HG02884 (cell line): ENCODE measurements around the gene NLGN1.

ENCODE experiments used
- ATAC-seq: cut with Tn5 transposase; IDR thresholded peaks from one replicate; pipeline ENCODE4 v1.9.1; 2021; ENCODE audit warnings: mild to moderate bottlenecking, moderate library complexity; ENCODE audit not compliant: unreplicated experiment

NLGN1 gene

DNA sequence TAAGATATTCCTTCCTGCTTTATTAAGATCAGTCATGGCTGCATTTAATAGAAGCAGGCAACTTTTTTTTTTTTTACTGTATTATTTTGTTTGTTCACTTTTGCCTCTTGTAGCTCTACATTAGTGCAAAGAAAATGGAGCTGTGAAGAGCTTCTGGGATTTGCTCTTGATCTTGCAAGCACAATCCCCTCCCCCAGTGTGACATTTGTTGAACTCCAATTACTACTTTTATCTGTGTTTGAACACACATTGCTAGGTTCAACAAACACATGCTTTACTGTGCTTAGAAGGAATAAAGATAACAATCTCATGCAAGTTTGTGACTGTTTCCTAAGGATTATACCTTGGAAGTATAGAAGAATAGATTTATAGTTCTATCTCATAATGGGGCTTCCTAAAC, 648.8 kb downstream of the NLGN1 start:
- no peak for ATAC-seq

DNA sequence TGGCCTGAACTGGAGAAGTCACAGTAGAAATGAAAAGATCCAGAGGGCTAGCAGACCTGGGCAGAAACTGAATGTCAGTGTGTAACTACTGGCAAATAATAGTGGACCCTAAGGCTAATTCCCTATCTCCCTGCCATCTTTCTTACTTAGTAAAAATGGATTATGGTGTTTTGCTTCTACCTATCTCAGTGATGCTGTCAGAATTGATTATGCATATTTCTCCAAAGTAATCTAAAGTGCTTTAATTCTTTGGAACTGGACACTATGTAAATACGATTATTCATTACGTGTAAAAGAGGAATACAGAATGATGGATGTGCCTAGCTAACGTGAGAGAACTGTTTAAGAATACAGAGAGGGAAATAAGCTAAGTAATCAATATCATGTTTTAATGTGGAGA, 651.9 kb downstream of the NLGN1 start:
- ATAC-seq: no peak

DNA sequence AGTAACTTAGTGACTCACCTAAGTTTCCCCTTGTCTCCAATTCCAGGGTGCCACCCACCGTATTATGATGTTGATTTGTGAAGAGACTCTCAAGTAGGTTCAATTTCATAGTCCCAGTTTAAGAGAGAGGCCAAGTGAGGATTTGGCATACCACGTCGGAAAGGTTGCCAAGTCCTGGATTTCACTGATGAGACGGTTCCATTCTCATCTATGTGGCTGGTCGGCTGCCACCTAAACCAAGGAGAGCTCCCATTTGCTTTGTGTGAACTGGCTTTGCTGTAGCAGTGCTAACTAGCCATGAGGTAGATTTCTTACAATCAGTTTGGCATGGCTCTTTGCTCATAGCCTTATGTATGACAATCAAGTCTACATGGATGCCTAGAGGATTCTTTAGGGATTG, 653.6 kb downstream of the NLGN1 start:
- ATAC-seq: no peak

DNA sequence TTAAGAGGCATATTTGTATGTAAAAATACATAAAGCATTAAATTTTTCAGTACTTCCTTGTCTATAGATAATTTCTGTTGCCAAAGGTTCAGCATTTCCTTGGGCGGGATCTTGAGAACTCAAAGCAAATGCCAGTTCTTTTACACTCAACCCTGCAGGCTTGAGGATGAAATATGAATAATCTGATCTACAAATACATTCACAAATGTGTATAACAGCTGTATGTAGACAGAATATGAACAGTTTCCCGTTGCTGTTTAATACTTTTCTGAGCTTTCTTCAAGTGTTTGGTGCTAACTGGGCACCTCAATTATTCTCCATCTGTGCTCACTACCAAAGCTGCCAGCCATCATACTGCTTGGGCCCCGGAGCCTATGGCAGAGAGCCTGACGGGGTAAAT, 661.3 kb downstream of the NLGN1 start:
- ATAC-seq: no peak

DNA sequence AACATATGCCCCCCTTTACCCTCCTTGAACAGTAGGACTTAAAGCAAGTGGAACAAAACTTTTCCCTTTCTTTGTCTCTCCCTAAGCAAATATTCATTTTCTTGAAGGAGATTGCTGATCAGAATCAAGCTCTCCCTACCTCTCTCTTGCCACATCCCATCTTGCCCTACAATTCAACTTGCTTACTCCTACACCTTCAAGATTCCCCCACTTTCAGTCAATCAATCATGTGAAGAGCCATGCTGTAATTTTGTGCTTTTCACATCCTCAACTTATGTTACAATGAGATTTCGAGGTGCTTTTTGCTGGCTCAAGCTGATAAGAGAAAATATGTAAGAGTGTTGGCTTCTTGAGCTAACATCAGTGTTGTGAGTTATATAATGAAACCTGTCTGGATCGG, 662.9 kb downstream of the NLGN1 start:
- no peak for ATAC-seq

DNA sequence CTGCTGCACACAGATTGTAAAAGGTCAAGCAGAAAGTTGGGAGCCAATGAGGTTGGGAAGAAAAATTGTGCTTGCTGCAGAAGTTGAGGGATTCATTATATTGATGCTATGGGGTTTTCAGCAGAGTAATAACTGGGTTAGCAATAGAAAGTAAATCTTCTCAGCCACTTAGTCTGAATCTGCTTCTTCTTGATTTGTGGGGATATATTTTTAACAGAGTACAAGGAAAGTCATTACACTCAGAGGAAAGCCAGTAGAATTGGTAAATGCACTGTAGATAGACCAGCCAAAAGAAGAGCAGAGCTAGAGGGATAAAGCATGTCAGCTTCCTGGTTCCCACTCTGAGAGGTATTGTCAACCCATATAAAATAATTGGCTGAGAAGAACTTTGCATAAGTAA, 663.6 kb downstream of the NLGN1 start:
- no peak for ATAC-seq

DNA sequence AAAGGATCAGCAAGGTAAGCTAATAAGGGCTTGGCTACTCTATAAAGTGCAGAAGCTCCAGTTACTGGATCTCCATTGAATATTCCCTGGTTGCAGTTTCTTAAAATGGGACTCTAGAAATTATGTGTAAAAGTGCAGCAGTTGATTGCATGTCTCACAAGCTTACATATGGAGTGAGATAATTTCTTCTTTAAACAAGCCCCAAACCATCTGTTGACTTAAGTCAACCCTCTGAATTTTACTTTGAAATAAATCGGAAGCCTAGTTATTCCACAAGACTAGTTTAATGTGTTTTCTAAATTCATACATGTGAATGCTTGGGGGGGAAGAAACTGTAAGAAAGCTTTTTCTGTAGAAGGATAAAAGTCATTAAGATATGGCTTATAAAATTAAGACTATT, 664.2 kb downstream of the NLGN1 start:
- no peak for ATAC-seq

DNA sequence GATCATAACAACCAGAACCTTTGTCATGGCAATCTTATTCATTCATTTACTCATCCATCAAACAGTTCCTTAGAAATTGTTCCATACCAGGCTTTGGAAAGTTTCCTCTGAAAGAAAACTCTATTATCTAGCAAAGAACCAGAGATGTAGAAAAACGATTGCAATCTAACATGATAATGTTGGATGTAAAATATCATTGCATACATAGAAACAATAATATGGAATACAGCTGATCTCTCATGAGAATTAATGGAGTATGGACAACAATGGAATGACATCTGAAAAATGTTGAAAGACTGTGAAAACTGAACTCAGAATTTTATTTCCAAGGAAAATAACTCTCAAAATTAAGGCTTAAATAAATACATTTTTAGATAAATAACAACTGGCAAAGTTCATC, 665.4 kb downstream of the NLGN1 start:
- no peak for ATAC-seq

DNA sequence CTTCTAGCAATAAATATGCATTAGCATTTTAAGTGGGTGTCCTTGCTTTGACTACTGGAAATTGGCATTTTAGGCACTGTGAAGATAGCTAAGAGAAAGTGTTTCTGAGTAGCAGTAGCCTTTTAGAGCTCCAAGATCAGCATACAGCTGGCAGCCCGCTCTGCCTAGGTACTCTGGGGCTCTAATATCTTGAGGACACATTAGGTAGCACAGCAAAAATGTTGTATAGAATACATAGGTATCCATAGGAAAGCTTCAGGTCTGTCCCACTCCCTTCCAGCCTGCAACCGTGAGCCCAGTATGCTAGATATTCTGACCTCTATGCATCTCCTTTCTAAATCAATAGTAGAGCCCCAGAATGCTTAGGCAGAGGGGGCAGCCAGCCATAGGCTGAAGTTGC, 670.5 kb downstream of the NLGN1 start:
- no peak for ATAC-seq

DNA sequence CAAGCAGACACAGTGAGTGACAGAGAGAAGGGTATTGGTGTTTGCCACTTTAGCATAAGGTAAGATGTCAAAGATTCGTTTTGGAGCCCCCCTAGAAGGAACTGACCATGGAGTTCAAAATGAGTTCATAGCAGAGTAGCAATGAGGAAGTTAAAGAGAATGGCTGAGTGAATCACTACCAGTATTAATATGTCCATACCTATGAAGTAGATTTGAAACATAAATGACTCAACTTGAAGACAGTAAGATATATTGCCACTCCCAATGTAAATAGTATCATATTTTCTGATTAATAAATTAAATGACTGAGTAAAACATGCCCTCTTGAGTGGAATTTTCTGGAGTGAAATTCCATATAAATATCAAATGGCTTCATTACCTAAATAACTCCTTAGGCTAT, 675.1 kb downstream of the NLGN1 start:
- no peak for ATAC-seq

DNA sequence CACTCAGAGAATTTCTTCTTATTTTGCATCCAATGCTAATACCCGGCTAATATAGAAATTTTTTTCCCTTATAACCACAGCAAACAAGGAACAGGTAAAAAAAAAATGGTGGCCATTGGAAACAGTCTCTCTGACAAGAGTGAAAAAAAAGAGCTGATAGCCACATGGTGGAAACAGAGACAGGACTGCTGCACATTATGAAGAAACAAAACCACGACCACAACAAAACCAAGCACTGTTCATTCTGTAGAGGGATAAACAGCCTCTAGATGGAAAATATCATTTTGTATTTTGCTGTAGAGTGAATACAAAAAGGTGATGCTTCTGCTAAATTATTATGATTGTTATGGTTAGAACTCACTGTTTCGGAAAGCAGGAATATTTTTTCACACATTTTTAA, 686.2 kb downstream of the NLGN1 start:
- no peak for ATAC-seq

DNA sequence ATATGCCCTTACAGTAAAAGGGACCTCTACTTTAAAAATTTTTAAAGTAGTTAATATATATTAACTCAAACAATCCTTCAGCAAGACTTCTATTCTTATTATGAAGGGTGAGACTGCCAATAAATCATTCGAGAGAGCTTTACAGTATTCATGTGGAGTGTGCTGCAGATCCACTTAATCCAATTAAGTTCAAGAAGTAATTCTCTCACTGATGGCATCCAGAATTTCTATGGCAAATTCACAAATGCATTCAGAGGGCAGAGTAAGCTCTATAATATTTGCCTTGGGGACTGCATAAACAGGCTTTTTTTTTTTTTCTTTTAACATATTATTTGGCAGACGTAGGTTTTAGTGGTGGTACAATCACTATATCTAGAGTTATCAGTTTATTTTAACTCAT, 692.0 kb downstream of the NLGN1 start:
- no peak for ATAC-seq

DNA sequence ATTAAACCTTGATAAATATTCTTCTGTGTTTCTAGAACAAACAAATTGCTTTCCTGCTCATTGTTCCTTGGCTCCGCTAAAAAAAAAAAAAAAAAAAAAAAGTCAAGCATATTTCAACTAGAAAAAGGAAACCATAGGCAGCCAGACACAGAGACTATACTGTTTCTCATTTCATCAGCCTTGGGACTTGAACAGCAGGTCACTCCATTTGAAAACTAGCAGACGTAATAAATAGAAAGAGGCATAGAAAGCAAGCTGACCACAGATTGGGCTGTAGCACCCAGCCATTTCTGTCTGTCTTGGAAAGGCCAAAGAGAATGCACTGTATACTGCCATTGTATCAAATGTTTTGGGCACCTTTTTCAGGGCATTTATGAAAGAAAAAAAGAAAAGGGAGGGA, 697.1 kb downstream of the NLGN1 start:
- ATAC-seq: no peak

DNA sequence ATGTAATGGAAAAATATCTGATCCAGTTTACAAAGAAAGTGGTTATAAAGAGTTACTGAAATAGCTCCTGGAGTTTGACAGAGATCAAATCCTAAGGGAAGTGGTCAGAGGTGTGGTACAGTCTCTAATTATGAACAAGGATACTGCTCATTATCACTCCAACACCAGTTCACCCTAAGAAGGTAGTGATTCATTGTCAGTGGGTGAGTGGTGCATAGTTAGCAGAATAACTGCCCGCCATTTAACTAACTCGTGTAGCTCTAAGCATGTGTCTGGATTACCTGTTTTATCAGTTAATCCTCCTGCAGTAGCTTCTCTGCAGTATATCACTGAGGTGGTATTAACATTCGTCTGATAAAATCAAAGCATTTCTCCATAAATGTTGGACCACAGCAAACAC, 700.1 kb downstream of the NLGN1 start:
- no peak for ATAC-seq

DNA sequence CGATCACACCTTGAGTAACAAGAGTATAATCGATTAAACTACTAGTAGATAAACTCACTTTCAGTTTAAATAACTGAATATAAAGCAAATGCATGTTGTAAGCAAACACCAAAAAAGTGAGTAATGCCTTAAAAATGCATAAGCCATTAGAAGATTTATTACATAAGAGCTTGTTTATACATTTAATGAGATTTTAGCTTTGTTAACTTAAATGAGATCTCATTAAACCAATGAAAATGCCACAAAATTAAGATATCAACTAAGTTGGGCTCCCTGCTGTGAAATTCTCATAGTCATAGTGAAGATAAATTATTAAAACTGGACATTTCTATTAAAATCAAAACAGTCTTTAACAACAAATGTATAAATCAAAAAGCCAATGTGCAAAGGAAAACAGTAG, 701.2 kb downstream of the NLGN1 start:
- no peak for ATAC-seq

DNA sequence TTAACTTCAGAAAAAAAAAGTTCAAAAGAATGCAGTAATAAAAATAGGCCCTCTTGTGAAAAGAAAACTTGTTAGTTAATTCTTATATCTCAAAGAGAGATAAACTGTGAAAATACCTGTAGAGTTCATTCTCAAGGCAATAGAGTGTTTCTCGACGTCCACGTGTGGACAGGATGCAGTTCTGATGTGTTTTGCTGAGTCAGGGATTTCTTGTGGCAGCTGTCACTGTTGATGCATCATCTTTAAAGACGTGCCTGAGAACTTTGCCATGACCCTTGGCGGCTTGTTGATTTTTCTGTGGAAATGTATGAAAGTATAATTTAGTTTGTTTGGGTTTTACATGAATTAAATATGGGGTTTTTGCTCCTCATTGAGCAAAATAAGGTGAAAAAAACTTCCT, 702.2 kb downstream of the NLGN1 start:
- ATAC-seq: no peak

DNA sequence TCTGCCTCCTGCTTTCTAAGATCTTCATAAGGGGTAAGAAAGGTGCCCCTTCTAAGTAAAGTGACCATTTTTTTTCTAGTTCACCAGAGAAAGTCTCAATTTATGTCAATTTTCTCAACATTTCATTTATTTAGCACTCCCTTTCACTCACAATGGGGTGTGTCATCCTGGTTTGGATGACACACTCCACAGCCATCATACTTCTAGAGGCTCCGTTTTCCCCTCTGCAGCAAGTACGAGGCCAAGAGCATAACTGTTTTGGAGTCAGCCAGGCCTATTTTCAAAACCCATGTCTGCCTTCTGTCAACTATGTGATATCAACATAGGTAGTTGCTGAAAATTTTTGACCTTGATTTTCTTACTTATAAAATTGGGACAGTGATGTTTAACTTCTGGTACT, 703.2 kb downstream of the NLGN1 start:
- ATAC-seq: no peak

DNA sequence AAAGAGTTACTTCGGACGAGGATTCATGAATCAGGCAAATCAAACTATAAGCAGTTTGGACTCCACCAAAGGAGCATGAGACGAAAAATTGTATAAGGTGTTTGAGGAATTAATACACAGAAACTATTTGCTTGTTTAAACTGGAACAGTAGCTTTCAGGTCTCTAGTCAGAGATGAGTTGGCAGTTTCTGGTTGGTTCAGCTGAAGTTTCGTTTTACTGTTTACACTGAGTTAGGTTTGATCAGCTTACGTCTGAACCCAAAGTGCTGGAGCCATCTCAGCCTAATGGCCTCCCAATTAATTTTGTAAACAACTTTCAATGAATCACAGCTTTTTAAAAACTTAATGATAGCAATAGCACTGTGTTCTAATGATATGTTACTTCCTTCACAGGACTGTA, 703.7 kb downstream of the NLGN1 start:
- no peak for ATAC-seq

DNA sequence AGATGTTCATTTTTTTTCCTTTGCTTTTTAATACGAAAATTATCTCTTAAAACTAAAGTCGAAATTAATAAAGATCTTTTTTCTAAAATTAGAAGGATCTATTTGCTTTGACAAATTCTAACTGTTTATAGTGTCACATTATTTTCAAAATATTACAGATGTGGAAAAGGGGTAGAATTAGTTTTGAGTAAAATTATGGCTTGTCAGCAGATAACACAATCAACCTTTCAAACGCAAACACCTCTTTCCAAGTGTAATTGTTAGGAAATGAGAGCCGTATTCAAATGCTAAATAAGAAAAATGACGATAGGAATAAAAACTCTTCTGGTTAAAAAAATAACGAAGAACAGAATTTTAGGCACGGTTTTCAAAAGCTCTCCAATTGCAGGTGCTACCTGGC, 704.7 kb downstream of the NLGN1 start:
- ATAC-seq: no peak

DNA sequence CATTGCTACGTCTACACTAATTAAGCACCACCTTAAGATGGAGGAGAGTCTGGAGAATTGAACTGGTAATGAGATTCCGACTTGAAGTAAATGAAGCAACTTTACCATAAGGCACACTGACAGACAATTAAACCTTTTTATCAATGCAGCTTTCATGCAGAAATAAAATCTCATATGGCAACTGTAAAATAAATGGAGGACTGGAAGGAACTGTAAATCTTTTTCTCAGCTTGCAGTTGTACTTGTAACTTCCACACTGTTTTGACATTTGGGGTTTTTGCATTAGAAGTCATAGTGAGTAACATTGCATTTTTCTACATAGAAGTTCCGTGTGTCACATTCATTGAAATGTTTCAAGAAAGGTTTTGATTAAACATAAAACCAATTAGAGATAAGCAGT, 705.3 kb downstream of the NLGN1 start:
- no peak for ATAC-seq

DNA sequence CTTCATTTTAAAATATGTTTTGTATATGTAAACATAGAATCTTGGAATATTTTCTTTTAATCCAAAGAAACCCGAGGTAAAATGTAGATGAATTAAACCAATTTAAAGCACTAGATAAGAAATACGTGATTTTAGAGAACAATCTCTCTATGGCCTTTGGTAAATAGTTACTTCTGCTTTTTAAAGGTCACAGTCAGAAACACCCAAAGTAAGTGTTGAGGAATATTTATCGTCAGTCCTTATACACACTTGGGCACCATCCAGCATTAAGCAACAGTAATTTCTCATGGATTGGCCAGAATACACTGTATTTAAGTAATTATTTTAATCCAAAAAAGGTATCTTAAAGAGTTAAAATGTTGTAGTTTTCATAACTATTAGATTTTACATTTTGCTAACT, 713.2 kb downstream of the NLGN1 start:
- ATAC-seq: no peak

DNA sequence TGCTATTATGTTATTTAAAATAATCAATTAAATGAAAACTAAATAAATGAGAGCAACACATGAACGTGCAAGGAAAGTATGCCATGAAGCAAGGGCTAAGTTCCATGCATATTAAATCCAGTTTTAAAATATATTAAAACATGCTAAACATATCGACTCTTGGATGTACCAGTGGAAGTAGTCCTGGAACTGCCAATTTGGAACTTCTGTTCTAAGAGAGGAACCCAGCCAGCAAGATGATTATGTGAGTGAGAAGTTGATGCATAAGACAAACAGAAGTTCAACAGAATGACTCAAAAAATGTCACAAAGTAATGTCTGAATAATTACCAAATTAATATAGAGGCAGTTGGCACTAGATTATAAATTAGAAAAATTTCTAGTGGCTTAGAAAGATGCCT, 714.2 kb downstream of the NLGN1 start:
- no peak for ATAC-seq

DNA sequence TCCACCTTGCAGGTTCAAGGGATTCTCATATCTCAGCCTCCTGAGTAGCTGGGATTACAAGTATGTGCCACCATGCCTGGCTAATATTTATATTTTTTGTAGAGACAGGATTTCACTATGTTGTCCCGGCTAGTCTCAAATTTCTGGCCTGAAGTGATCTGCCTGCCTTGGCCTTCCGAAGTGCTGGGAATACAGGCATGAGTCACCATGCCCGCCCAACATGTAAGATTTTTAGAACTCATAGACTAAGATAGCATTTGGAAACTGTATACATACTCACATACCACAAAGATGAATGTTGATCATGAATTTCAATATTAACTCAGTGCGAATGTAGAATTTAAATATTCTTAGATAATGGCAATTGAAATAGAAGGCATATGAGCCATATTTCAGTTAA, 718.9 kb downstream of the NLGN1 start:
- ATAC-seq: no peak

DNA sequence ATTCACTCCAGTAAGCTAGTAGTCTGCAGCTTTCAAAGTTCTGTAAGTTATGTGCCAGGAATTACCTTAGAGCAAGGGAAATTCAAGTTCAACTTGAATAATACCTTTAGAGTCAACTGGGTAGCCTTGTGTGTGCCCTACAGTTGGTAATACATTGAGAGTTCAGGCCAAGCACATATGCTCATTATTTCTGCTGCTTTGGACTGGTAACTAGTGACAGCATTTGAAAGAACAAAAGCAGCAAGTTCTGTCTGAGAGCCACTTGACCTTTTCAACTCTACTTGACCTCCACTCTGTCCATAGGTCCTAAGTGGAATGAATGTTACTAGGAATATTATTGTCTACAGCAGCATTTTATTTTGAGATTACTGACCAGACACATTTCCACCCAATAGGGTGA, 723.5 kb downstream of the NLGN1 start:
- ATAC-seq: no peak
